Coronary artery (tissue), 2 donors: Measurements from ENCODE around the gene ADCY2.

Experiments used
- DNase-seq: peaks from one replicate; pipeline ENCODE4 v3.0.0-alpha.2; 2017; ENCODE audit warnings: low spot score
- H3K27ac ChIP-seq, 2 donors: fragments of 200-600 bp; sonication (generic); one replicate each; pipeline ENCODE4 v1.5.1; 2016 to 2019
- H3K4me3 ChIP-seq: fragments of 200-600 bp; sonication (generic); 2 replicates; pipeline ENCODE4 v1.5.1; 2016; ENCODE audit warnings: mild to moderate bottlenecking, moderate library complexity
- TF ChIP-seq, protein P1 (sequence below): fragments of 200-600 bp; sonication (generic); IDR thresholded peaks from one replicate; pipeline ENCODE4 v1.5.1; 2019; ENCODE audit warnings: antibody characterized with exemption

Gene ADCY2

DNA sequence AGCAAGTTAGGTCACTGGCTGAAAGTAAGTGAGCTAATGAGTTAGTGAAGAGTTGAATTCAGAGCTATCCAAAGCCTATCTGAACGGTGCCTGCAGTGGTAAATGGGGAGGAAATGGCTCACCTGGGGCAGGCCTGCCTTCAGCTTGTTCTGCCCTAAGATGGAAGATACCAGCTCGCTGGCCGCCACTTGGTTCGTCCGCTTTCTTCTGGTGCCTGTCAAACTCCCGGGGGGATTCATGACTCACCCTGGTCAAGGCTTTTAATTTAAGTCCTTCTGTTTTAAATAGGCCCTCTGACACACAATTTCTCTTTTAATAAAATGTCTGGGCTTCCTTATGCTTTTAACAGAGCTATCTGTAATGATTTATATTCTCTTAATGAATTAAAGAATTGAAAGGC, 376.2 kb downstream of the ADCY2 start:
- no peak for DNase-seq
- TF ChIP-seq, protein P1, sequence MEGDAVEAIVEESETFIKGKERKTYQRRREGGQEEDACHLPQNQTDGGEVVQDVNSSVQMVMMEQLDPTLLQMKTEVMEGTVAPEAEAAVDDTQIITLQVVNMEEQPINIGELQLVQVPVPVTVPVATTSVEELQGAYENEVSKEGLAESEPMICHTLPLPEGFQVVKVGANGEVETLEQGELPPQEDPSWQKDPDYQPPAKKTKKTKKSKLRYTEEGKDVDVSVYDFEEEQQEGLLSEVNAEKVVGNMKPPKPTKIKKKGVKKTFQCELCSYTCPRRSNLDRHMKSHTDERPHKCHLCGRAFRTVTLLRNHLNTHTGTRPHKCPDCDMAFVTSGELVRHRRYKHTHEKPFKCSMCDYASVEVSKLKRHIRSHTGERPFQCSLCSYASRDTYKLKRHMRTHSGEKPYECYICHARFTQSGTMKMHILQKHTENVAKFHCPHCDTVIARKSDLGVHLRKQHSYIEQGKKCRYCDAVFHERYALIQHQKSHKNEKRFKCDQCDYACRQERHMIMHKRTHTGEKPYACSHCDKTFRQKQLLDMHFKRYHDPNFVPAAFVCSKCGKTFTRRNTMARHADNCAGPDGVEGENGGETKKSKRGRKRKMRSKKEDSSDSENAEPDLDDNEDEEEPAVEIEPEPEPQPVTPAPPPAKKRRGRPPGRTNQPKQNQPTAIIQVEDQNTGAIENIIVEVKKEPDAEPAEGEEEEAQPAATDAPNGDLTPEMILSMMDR: no peak
- Histone ChIP-seq H3K4me3 (no peak overlapping the region), H3K27ac (no peak overlapping the region)

- TF ChIP-seq, protein P1: no peak
- no peak overlapping the region for H3K4me3 ChIP-seq
- H3K27ac ChIP-seq: no peak overlapping the region
- DNase-seq: no peak
Observed at GRCh38 chr5:7773178-7773577, 377.2 kb downstream of the ADCY2 start.

- H3K27ac ChIP-seq: no peak overlapping the region
- H3K4me3 ChIP-seq: no peak overlapping the region
- no peak for DNase-seq
- TF ChIP-seq, protein P1: no peak
Observed at GRCh38 chr5:7776442-7776841, 380.5 kb downstream of the ADCY2 start.

DNA sequence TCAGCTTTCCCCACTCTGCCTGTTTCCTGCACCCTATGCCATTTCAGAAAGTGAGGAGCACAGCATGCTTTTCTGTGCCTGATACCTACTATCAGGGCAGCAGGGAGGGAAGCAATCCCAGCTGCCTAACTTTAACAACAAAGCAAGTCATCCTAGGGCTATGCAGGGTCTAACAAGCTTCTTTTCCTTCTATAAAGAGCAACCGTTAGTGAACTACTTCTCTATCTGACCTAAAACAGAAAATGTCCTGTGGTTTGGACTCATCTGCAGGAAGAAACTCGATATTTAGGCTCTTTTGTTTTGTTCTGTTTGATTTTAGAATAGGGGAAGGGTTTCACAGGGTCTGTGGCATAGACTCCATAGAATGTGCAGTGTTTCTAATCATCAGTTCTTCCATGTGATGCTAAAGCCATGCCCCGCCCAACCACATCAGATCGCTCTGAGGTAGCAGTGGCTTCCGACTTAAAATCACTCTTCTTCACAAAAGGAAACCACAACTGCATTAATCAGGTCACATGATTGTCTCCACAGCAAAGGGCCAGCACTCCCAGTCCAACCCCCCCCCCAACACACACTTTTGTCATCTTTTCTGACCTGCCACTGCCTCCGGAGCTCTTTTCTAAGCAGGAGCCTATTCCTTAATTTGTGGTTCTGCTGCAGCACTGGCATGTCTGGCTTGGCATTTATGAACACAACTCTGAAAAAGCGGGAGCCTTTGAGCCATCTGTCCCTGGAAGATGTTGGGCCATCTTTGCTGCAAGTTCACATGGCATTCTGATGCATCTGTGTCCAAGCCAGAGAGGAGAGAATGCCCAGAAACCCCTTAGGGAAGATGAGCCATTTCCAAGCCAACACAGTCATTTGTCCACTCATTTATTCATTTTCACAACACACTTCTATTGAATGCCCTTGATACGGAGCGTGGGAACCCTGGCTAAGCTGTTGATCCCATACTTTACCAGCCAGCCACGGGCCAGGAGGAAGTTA, 383.4 kb downstream of the ADCY2 start:
- TF ChIP-seq, protein P1: no peak
- DNase-seq: no peak
- no peak overlapping the region for H3K27ac ChIP-seq
- H3K4me3 ChIP-seq: no peak overlapping the region

GRCh38 chr5:7781899-7782298, 386.0 kb downstream of the ADCY2 start:
- no peak for DNase-seq
- no peak overlapping the region for H3K4me3 ChIP-seq
- H3K27ac ChIP-seq: no peak overlapping the region
- TF ChIP-seq, protein P1: no peak

DNA sequence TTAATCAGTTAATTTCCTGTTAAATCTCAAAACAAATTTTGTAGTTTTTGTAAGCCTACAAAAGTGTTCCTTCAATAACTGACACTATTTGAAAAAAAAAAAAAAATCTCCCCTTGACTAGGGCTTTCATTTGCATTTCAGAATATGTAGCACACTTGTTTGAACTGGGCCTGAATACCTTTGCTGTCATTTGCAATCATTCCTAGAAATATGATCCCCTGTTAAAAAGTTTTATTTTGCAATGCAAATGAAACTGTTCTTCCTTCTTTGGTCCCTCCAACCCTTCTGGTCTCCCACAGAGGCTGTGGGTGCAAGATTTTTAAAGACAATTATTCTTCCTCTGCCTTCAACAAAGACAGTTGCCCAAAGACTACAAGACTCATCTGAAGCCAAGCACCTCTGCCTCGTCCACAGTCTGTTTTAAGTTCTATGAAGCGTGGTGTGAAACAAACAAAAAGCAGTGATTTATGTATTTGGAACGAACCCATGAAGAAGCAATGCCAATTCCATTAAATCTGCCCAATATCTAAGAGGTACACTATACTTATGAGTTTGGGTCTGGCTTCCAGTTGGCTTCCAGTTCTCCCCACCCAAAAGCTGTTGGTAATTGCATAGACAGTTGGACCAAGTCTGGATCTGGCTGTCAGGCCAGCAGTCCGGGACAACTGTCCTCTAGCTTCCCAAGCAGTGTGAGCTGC, 388.9 kb downstream of the ADCY2 start:
- TF ChIP-seq, protein P1: no peak

More for the DNA sequence above, 388.9 kb downstream of the ADCY2 start:
- H3K27ac ChIP-seq: no peak overlapping the region
- DNase-seq: no peak
- no peak overlapping the region for H3K4me3 ChIP-seq
